ENCODE measurements around the gene TAF1D. TPM values are rescaled to one million over a fixed set of nuclear protein-coding genes. Genes with fewer than 3 reads are reported as not detected.

The TAF1D gene
- total RNA-seq, 1 experiment from 2014 or later, result 126 TPM

GRCh38 chr11:93734427-93735222, 6.7 kb downstream of the TAF1D start:
- DNase-seq (ENCODE audit: low read depth, low spot score), result no peak
- in situ Hi-C loops (cut with HindIII; ENCODE audit: low pct_unique_long_range_greater_than_20kb, low sequenced_read_pairs), result no loop called here

DNA sequence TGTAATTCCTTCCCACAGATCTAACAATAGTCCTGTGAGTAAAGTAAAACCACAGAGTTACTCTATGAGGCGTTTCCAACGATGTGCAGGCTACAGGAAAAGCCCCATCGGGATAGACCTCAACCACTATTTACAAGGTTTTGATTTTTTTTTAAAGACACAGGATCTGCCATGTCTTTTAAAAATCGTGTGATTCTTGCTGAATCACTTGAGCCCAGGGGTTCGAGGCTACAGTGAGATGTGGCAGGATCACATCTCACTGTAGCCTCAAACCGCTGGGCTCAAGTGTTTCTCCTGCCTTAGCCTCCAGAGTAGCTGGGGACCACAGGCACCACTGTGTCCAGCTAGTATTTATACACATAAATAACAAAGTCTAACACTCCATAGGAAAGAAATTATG, 7.8 kb downstream of the TAF1D start:
- DNase-seq (ENCODE audit: low read depth, low spot score), result no peak
- in situ Hi-C loops (cut with HindIII; ENCODE audit: low pct_unique_long_range_greater_than_20kb, low sequenced_read_pairs), result no loop called here

- in situ Hi-C loops (cut with HindIII; ENCODE audit: low pct_unique_long_range_greater_than_20kb, low sequenced_read_pairs), result no loop called here
- no peak for DNase-seq (ENCODE audit: low read depth, low spot score)
These were observed 8.9 kb downstream of the TAF1D start for GRCh38 chr11:93732237-93732892.

DNA sequence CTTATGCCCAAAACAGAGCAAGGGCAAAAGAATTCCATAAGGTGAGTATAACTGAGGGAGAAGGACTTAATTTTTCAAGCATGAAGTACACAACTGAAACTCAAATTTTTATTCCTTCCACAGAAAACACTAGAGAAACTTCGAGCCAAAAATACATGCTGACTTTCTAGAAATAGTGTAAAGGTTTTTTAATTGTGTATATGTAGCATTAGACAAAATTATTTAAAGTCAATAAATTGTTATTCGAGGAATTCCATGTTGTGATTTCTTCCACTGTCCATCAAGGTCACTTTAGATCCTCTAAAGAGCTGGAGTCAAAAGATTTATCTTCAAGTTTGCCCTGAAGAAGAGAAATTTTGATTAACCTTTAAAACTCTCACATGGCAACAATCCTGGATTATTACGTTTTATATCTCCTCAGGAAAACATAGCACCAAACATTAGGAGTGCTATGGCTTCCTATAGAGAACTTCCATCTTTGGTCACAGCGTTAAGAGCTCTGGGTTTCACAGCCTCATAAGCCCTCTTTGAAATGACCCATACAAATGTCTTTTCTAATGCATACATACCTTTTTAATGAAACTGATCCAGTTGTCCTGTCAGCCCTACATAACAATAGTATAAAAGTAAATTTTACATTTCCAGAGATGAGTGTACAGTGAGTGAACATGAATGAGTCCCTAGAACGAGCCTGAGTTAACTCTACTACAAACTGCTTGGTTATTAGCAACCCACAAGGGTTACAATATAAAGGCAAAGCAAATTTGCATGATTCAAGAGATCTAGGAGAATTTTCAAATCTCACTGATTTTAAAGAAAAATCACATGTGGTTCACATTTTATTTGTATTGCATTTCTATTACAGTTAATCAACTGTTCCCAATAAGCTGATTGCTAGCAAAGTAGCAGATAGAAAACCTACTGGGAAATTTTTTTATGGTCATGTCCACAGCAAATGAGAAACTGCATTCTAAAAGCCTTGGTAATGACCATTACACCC, 10.9 kb downstream of the TAF1D start:
- in situ Hi-C loops (cut with HindIII; ENCODE audit: low pct_unique_long_range_greater_than_20kb, low sequenced_read_pairs), result no loop called here
- no peak for DNase-seq (ENCODE audit: low read depth, low spot score)

DNA sequence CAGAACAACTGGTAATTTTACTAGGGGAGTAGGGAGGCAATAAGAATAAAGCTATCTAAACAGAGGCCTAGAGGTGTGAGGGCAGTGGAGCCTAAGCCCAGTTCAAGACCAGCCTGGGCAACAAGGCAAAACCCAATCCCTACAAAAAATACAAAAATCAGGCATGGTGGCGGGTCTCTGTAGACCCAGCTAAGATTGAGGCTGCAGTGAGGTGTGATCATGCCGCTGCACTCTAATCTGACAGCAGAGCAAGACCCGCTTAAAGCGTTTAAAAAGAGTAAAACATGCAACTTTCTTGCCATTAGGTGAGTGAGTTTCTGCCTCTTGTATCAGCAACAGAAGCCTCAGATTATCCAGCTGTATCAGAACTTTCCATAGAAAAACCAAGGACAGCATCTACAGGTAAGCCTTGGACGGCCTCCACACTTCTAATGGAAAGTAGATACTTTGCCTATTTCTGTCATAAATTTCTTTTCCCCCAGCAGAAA, 12.1 kb downstream of the TAF1D start:
- no peak for DNase-seq (ENCODE audit: low read depth, low spot score)
- in situ Hi-C loops (cut with HindIII; ENCODE audit: low pct_unique_long_range_greater_than_20kb, low sequenced_read_pairs), result no loop called here

- DNase-seq (ENCODE audit: low read depth, low spot score), result no peak
- in situ Hi-C loops (cut with HindIII; ENCODE audit: low pct_unique_long_range_greater_than_20kb, low sequenced_read_pairs), result no loop called here
These were observed 12.5 kb downstream of the TAF1D start for GRCh38 chr11:93728792-93729128.

- in situ Hi-C loops (cut with HindIII; ENCODE audit: low pct_unique_long_range_greater_than_20kb, low sequenced_read_pairs), result no loop called here
- no peak for DNase-seq (ENCODE audit: low read depth, low spot score)
These were observed 13.1 kb downstream of the TAF1D start for GRCh38 chr11:93727985-93728791.

GRCh38 chr11:93724089-93724488, 17.2 kb downstream of the TAF1D start:
- DNase-seq (ENCODE audit: low read depth, low spot score), result no peak
- in situ Hi-C loops (cut with HindIII; ENCODE audit: low pct_unique_long_range_greater_than_20kb, low sequenced_read_pairs), result no loop called here

- DNase-seq (ENCODE audit: low read depth, low spot score), result no peak
- in situ Hi-C loops (cut with HindIII; ENCODE audit: low pct_unique_long_range_greater_than_20kb, low sequenced_read_pairs), result no loop called here
These were observed 20.8 kb downstream of the TAF1D start for GRCh38 chr11:93720522-93720921.

- DNase-seq (ENCODE audit: low read depth, low spot score), result no peak
- in situ Hi-C loops (cut with HindIII; ENCODE audit: low pct_unique_long_range_greater_than_20kb, low sequenced_read_pairs), result no loop called here
These were observed 22.0 kb downstream of the TAF1D start for GRCh38 chr11:93719310-93719709.

- in situ Hi-C loops (cut with HindIII; ENCODE audit: low pct_unique_long_range_greater_than_20kb, low sequenced_read_pairs), result no loop called here
- no peak for DNase-seq (ENCODE audit: low read depth, low spot score)
These were observed 23.2 kb downstream of the TAF1D start for GRCh38 chr11:93718057-93718563.

- in situ Hi-C loops (cut with HindIII; ENCODE audit: low pct_unique_long_range_greater_than_20kb, low sequenced_read_pairs), result no loop called here
- no peak for DNase-seq (ENCODE audit: low read depth, low spot score)
These were observed 23.8 kb downstream of the TAF1D start for GRCh38 chr11:93717501-93717900.

DNA sequence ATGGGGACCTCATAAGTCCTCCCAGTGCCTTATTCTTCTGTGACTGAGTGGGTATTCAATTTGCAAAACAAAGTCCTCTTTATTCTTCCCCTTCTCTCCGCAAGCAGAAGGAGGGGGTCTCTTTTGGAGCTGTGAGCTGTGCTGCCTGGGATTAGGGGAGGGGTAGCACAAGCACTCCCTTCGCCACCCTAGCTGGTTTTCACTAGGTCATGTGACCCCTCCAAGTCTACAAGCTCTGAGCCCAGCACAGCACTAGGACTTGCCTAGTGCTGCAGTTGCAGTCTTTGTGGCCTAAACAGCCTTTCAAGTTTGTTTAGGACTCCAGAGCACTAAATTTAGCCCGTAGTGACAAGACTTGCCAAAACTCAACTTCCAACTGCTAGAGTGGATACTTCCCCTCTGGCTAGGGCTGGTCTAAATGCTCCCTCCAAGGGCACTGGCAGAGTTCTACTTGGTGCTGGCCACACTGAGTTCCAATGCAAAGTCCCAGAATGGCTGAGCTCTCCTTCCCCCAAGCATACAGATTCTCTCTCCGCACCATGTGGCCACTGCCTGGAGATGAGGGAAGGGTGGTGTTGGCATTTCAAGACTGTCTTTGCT, 25.4 kb downstream of the TAF1D start:
- no peak for DNase-seq (ENCODE audit: low read depth, low spot score)
- in situ Hi-C loops (cut with HindIII; ENCODE audit: low pct_unique_long_range_greater_than_20kb, low sequenced_read_pairs), result no loop called here

DNA sequence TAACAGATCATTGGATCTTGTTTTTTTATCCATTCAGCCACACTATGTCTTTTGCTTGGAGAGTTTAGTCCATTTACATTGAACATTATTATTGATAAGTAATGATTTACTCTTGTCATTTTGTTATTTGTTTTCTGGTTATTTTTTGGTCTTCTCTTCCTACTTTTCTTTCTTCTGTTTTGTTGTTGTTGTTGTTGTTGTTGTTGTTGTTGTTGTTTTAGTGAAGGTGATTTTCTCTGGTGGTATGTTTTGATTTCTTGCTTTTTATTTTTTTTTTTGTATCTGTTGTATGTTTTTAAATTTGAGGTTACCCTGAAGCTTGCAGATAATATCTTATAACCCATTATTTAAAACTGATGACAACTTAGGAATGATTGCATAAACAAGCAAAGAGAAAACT, 28.6 kb downstream of the TAF1D start:
- in situ Hi-C loops (cut with HindIII; ENCODE audit: low pct_unique_long_range_greater_than_20kb, low sequenced_read_pairs), result no loop called here
- no peak for DNase-seq (ENCODE audit: low read depth, low spot score)

GRCh38 chr11:93710239-93710638, 31.1 kb downstream of the TAF1D start:
- in situ Hi-C loops (cut with HindIII; ENCODE audit: low pct_unique_long_range_greater_than_20kb, low sequenced_read_pairs), result no loop called here
- DNase-seq (ENCODE audit: low read depth, low spot score), result no peak

GRCh38 chr11:93704237-93704636, 37.1 kb downstream of the TAF1D start:
- DNase-seq (ENCODE audit: low read depth, low spot score), result no peak
- in situ Hi-C loops (cut with HindIII; ENCODE audit: low pct_unique_long_range_greater_than_20kb, low sequenced_read_pairs), result no loop called here

- in situ Hi-C loops (cut with HindIII; ENCODE audit: low pct_unique_long_range_greater_than_20kb, low sequenced_read_pairs), result no loop called here
- no peak for DNase-seq (ENCODE audit: low read depth, low spot score)
These were observed 40.5 kb downstream of the TAF1D start for GRCh38 chr11:93700830-93701229.
